Measurements from ENCODE around the gene ATRIP. TPM values are rescaled to one million over a fixed set of nuclear protein-coding genes. Genes with fewer than 3 reads are reported as not detected.

Gene ATRIP
- total and polyA plus RNA-seq, 9 donors = 3.9 to 11.4 (median 6.4) TPM

GRCh38 chr3:48422272-48422671, 24.3 kb upstream of the ATRIP start:
- no peaks in the 10 kb centered on the region for H3K36me3 ChIP-seq
- WGBS, 3 donors = 83 to 100% (median 89%) methylated on average over 3 of the region's 3 CpGs
- TF ChIP-seq CTCF (IDR thresholded peaks at IDR 0.05) (no peak), EP300 (IDR thresholded peaks at IDR 0.05) (no peak), POLR2A (IDR thresholded peaks at IDR 0.05) (no peak)
- intact Hi-C loops (cut with DNase I) = no loop called here
- no peak overlapping the region for H3K4me3 ChIP-seq
- DNase-seq = no peak
- H3K27ac ChIP-seq = no peak overlapping the region
- peaks cover 29% of the 10 kb centered on the region for H3K4me1 ChIP-seq (ENCODE audit: insufficient read depth)
- no peaks in the 10 kb centered on the region for H3K27me3 ChIP-seq
- no peaks in the 10 kb centered on the region for H3K9me3 ChIP-seq

GRCh38 chr3:48422681-48423080, 23.9 kb upstream of the ATRIP start:
- Histone ChIP-seq H3K27ac (no peak overlapping the region), H3K36me3 (no peaks in the 10 kb centered on the region), H3K4me1 (ENCODE audit: insufficient read depth) (peaks cover 33% of the 10 kb centered on the region), H3K27me3 (no peaks in the 10 kb centered on the region), H3K4me3 (no peak overlapping the region), H3K9me3 (no peaks in the 10 kb centered on the region)
- 81 to 83% (median 83%) methylated on average over 8 of the region's 8 CpGs for WGBS, 3 donors
- DNase-seq = no peak
- intact Hi-C loops (cut with DNase I) = no loop called here
- TF ChIP-seq POLR2A (IDR thresholded peaks at IDR 0.05) = no peak
- no peak for TF ChIP-seq EP300 (IDR thresholded peaks at IDR 0.05)
- no peak for TF ChIP-seq CTCF (IDR thresholded peaks at IDR 0.05)

GRCh38 chr3:48423241-48423882, 23.2 kb upstream of the ATRIP start:
- no peak for TF ChIP-seq POLR2A (IDR thresholded peaks at IDR 0.05)
- no peak for TF ChIP-seq EP300 (IDR thresholded peaks at IDR 0.05)
- TF ChIP-seq CTCF (IDR thresholded peaks at IDR 0.05) = no peak
- no peak overlapping the region for H3K27ac ChIP-seq

GRCh38 chr3:48423883-48424695, 22.4 kb upstream of the ATRIP start:
- no peak for DNase-seq
- no peak overlapping the region for H3K27ac ChIP-seq
- H3K9me3 ChIP-seq = no peaks in the 10 kb centered on the region
- H3K4me1 ChIP-seq (ENCODE audit: insufficient read depth) = peaks cover 40% of the 10 kb centered on the region
- no peak for TF ChIP-seq EP300 (IDR thresholded peaks at IDR 0.05)
- TF ChIP-seq POLR2A (IDR thresholded peaks at IDR 0.05) = no peak
- no peak for TF ChIP-seq CTCF (IDR thresholded peaks at IDR 0.05)
- intact Hi-C loops (cut with DNase I) = no loop called here
- 90% methylated on average over 21 to 27 of the region's 27 CpGs for WGBS, 3 donors
- no peaks in the 10 kb centered on the region for H3K36me3 ChIP-seq
- no peaks in the 10 kb centered on the region for H3K27me3 ChIP-seq
- H3K4me3 ChIP-seq = no peak overlapping the region

More at GRCh38 chr3:48423241-48423882, 23.2 kb upstream of the ATRIP start:
- Histone ChIP-seq H3K27me3 (no peaks in the 10 kb centered on the region), H3K4me1 (ENCODE audit: insufficient read depth) (peaks cover 39% of the 10 kb centered on the region), H3K9me3 (no peaks in the 10 kb centered on the region), H3K4me3 (no peak overlapping the region), H3K36me3 (no peaks in the 10 kb centered on the region)
- intact Hi-C loops (cut with DNase I) = no loop called here
- WGBS, 3 donors = 86 to 93% (median 89%) methylated on average over 24 to 25 of the region's 25 CpGs
- no peak for DNase-seq
